ENCODE data around the gene TTC3.
A peak's percentile ranks its signal among the peaks of the same experiment; 100 is the strongest.

The TTC3 gene

DNA sequence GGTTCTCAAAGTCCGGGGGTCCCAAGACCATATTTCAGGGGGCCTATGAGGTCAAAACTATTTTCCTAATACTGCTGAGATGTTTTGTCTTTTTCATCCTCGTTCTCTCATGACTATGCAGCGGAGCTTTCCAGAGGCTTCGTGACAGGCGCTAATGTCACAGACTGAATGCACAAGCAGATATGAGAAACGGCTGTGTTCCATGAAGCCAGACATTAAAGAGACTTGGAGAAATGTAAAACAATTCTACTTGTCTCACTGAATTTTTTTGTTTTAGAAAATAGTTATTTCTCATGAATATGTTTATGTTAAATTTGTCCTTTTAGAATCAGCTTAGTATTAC, 10.5 kb upstream of the TTC3 start:
- DNase-seq, result no peak

GRCh38 chr21:37063433-37063832, 9.6 kb upstream of the TTC3 start:
- DNase-seq, result no peak

- DNase-seq, result no peak
These were observed 8.2 kb upstream of the TTC3 start for GRCh38 chr21:37064841-37065240.

- DNase-seq, result no peak
These were observed 7.4 kb upstream of the TTC3 start for GRCh38 chr21:37065561-37066177.

GRCh38 chr21:37071561-37072273, 1.3 kb upstream of the TTC3 start:
- DNase-seq, result no peak

GRCh38 chr21:37072274-37072987, 623 bp upstream of the TTC3 start:
- peak; percentile 76 for DNase-seq

DNA sequence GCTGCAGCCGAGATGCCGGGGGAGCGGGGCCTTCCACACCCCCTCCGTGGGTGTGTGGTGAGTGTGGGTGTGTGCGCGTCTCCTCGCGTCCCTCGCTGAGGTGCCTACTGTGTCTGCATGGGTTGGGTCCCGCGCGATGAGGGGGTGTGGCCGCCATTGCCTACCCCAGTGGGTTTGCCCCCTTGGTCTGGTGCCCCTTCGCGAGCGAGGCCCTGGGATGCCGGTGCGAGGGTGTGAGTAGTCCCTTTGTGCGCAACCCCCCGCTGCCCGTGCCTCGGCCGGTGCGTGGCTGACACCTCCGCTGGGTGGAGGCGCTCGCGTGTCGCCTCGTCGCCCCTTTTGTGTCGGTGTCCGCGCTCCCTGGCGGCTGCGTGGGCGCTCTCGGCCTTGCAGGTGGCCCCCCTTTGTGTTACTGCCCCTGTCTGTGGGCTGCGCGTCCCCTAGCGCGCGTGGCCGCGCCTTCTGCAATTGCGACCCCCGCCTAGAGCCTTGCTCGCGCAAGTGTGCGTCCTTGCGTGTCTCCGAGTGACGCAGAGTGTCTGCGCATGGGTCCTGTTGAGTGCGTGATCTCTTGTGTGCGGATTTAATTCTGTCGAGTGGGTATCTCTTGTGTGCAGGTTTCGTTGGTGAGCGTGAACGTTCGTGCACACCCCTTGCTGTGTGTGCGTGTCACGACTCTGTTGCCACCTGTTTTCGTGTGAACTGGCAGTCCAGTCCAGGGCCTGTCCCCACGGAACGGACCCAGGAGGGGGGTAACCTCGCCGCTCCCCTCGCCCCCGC, 553 bp downstream of the TTC3 start:
- DNase-seq, result peak; percentile 79

GRCh38 chr21:37074197-37074510, 1.1 kb downstream of the TTC3 start:
- DNase-seq, result no peak

GRCh38 chr21:37074546-37074945, 1.5 kb downstream of the TTC3 start:
- DNase-seq, result no peak

DNA sequence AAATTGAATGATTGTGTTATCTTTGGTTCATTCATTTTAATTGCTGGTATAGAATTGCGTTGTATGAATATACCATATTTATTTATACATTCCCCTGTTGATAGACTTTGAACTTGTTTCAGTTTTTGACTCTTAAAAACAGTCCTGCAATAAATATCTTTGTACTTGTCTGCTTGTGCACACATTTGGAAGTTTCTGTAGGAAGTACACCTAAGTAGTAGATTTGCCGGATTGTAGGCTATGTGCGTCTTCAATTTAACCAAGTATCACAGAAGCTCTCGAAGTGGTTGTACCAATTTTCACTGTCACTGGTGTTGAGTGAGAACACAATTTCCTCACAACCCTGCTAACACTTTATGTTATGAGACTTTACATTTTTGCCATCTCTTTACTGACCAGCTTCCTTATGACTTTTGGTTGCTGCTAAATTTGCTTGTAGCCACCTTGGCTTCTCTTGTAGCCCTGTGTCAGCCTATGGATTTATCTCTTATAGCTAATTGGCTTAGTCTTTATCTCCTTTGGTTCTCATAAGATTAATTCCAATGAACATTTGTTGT, 2.2 kb downstream of the TTC3 start:
- no peak for DNase-seq

DNA sequence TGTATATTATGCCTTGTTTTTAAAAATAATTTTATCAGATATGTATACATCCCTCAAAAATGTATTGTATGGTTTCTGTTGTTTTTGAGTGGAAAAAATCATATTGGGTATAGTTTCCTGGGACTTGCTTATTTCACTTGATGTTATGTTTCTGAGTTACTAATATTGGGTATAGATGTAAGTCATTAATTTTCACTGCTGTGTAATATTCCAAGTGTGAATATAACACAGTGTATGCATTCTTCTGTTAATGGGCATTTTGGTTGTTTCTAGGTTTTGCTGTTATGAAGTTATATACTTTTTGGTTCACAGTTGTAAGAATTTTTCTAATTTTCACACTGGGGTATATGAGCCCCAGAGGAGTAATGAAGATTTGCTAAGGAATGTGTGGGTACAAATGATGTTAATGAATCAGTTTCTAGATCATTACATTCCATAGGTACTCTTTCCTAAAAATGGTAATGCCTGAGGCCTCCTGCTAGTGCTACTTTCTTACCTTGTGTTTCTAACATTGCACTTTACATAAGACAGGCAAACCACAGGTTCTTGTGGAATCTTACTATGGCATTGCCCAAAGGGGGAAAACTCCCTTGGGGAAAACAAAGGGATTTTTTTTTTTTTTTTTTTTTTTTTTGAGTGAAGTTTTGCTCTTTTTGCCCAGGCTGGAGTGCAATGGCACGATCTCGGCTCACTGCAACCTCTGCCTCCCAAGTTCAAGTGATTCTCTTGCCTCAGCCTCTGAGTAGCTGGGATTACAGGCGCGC, 3.2 kb downstream of the TTC3 start:
- no peak for DNase-seq

- DNase-seq, result no peak
These were observed 4.3 kb downstream of the TTC3 start for GRCh38 chr21:37077403-37077802.

- no peak for DNase-seq
These were observed 6.3 kb downstream of the TTC3 start for GRCh38 chr21:37079211-37079824.

GRCh38 chr21:37082375-37082774, 9.3 kb downstream of the TTC3 start:
- no peak for DNase-seq

DNA sequence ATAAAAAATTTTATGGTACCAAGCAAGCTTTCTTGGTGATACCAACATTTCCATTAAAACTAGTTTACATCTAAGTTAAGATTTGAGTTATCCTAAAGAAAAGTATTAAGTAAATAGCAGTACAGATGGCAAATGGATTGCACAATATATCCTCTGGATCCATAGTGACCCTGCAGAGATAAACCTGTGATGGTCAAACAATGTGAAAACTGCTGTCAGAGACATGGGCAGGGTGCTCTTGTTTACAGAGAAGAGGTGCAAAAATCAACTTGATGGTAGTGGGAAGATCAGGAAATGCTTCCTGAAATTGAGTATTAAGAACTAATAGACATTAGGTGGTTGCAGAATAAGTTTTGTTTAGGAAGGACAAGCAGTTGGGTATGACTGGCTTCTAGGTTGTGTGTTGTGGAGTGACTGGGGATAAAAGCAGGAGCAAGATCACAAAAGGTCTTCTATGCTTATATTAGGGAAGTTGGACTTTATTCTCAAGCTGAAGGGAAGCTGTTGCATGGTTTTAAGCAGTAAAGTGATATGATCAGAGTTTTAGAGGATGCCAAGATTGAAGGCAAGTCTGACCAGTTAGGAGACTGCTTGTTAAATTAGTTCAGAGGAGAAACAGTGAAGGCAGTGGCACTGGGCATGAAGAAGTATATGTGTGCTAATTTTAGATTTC, 9.9 kb downstream of the TTC3 start:
- no peak for DNase-seq

- no peak for DNase-seq
These were observed 12.7 kb downstream of the TTC3 start for GRCh38 chr21:37085726-37086125.

- no peak for DNase-seq
These were observed 14.1 kb downstream of the TTC3 start for GRCh38 chr21:37087188-37087587.

GRCh38 chr21:37088186-37088735, 15.2 kb downstream of the TTC3 start:
- no peak for DNase-seq

GRCh38 chr21:37093977-37094376, 20.9 kb downstream of the TTC3 start:
- no peak for DNase-seq

DNA sequence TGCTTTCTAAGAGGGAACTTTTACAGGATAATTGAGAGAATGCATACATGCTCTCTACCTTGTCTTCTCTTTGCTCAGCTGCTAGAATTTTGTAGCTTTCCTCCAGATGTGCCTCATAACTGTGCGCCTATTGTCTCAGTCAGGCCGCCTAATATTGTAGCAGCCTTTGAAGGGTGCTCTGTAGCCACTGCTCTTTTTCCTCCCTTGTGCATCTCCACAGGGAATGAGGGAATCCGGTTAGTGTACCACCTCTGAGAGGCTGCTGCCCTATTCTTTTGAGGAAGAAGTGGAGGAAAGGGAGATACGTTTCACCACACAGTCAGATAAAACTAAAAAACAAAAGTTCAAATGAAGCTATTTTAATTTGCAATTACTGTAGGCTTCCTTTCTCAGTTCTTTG, 22.8 kb downstream of the TTC3 start:
- no peak for DNase-seq

DNA sequence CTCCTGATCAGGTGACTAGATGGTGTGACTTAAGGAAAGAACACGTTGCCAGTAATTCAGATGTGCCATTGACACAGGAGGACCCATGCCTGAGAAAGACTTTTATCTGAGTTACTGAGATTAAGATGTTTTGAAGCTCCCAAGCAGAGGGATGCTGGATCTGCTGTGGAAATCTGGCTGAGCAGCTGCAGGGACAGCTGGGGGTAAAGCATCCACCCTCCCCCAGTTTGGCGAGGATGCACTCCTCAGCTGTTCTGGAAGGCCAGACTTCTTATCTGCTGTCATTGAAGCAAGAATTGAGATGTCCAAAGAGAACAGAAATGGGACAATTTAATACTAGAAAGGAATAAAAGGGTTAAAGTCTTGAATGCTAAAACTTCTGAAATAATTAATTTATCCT, 25.7 kb downstream of the TTC3 start:
- no peak for DNase-seq

Data from activated gamma-delta T cell (primary cell).